A673 (cell line): ENCODE measurements around the gene APOO.

ENCODE experiments used
- EZH2 ChIP-seq: fragments of 200-600 bp; sonication (generic); IDR thresholded peaks from 2 replicates; pipeline ENCODE4 v1.6.1; 2017; ENCODE audit warnings: borderline replicate concordance, low read depth, mild to moderate bottlenecking, mixed read lengths, antibody characterized with exemption, low read length; ENCODE audit not compliant: poor library complexity, severe bottlenecking
- TF ChIP-seq, protein P1 (sequence below): fragments of 300-800, 200-600 bp; sonication (generic); conservative IDR thresholded peaks from 2 replicates; pipeline ENCODE4 v1.5.1; 2017; ENCODE audit warnings: low read depth, mild to moderate bottlenecking, antibody characterized with exemption, low read length, moderate library complexity, mixed read lengths

DNA sequence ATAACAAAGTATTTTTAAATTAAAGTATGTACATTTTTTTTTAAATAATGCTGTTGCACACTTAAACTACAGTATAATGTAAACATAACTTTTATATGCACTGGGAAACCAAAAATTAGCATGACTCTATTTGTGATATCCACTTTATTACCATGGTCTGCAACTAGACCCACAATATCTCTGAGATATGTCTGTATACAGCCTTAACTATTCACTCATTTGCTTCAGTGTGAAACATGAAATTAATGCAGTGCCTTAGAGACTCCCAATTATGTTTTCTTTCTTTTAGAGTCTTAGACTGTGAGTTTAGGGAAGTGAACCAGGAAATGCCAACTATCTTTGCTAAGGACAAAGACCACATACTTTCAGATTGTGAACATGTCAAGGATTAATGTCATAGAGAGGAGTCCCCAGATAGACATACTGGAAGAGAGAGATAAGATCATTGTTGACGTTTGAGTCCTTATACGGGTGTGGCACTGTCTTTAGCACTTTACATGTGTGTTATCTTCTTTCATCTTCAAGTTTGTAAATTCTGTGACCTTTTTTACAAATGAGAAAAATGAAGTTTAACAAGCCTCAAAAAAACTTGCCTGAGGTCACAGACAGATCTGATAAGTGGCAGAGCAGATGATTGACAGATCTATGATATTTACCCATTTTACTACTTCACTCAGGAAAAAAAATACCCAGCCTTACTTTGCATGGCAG, 23.3 kb upstream of the APOO start:
- TF ChIP-seq, protein P1, sequence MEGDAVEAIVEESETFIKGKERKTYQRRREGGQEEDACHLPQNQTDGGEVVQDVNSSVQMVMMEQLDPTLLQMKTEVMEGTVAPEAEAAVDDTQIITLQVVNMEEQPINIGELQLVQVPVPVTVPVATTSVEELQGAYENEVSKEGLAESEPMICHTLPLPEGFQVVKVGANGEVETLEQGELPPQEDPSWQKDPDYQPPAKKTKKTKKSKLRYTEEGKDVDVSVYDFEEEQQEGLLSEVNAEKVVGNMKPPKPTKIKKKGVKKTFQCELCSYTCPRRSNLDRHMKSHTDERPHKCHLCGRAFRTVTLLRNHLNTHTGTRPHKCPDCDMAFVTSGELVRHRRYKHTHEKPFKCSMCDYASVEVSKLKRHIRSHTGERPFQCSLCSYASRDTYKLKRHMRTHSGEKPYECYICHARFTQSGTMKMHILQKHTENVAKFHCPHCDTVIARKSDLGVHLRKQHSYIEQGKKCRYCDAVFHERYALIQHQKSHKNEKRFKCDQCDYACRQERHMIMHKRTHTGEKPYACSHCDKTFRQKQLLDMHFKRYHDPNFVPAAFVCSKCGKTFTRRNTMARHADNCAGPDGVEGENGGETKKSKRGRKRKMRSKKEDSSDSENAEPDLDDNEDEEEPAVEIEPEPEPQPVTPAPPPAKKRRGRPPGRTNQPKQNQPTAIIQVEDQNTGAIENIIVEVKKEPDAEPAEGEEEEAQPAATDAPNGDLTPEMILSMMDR, result no peak
- TF ChIP-seq EZH2, result no peak
